Prostate gland (tissue), 2 donors: ENCODE measurements around the gene UGT1A8.

Experiments used
- POLR2A ChIP-seq: fragments of 450-650 bp; IDR thresholded peaks from one replicate; pipeline ENCODE4 v1.6.1; 2016; ENCODE audit warnings: antibody characterized with exemption, mild to moderate bottlenecking
- TF ChIP-seq, protein P1 (sequence below), 4 experiments: fragments of 200-600 bp in 2 of 4; fragments of 450-650 bp in 2 of 4; sonication (generic) in 2 of 4; IDR thresholded peaks; 1 replicate in 3 of 4; 2 replicates in 1 of 4; pipeline ENCODE4 v1.5.1; 2016 to 2019; ENCODE audit warnings: antibody characterized with exemption in 4 of 4, mild to moderate bottlenecking in 2 of 4, moderate library complexity in 2 of 4

- no peak for TF ChIP-seq POLR2A
- TF ChIP-seq, protein P1, sequence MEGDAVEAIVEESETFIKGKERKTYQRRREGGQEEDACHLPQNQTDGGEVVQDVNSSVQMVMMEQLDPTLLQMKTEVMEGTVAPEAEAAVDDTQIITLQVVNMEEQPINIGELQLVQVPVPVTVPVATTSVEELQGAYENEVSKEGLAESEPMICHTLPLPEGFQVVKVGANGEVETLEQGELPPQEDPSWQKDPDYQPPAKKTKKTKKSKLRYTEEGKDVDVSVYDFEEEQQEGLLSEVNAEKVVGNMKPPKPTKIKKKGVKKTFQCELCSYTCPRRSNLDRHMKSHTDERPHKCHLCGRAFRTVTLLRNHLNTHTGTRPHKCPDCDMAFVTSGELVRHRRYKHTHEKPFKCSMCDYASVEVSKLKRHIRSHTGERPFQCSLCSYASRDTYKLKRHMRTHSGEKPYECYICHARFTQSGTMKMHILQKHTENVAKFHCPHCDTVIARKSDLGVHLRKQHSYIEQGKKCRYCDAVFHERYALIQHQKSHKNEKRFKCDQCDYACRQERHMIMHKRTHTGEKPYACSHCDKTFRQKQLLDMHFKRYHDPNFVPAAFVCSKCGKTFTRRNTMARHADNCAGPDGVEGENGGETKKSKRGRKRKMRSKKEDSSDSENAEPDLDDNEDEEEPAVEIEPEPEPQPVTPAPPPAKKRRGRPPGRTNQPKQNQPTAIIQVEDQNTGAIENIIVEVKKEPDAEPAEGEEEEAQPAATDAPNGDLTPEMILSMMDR (IDR thresholded peaks at IDR 0.05), result no peak
Measured at GRCh38 chr2:233779722-233780121, 162.3 kb downstream of the UGT1A8 start.
